ENCODE results near the gene DYRK3. TPM values are rescaled to one million over a fixed set of nuclear protein-coding genes. Genes with fewer than 3 reads are reported as not detected.

DYRK3 gene
- total RNA-seq, 2 experiments from 2014 or later: 10.1 to 11.4 TPM

DNA sequence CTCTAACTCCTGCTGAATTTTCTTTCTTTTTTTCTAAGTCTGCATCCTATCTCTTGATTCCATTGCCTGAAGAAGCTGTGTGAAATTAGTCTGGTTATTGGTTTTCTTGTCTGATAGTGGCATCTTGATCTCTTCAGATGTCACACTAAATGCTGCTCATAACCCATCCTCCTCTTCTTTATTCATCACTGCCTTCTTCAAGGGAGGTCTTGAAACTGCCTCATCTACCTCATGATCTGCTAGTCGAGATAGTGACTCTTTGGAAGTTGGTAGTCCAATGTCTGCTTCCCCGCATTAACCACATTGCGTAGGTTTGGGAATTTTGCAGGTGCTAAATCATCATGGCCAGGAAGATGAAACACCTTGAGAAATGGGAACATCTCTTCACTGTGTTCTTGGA is 15.7 kb downstream of the DYRK3 start:
- no peak for DNase-seq
- Mint-ChIP-seq H3K36me3 (peaks cover 28% of the 10 kb centered on the region), H3K27me3 (no peaks in the 10 kb centered on the region), H3K4me3 (no peak overlapping the region), H3K9me3 (no peaks in the 10 kb centered on the region), H3K4me1 (ENCODE audit: low read depth) (peaks cover 5% of the 10 kb centered on the region), H3K27ac (no peak overlapping the region)
- intact Hi-C loops (cut with micrococcal nuclease): no loop called here
- ChIA-PET POLR2A (no interaction called here), CTCF (interaction anchor here (16.5 kb wide), 1 partner anchor 16 kb away, joined by 139 read pairs; no protein-coding TSS in a partner anchor)

GRCh38 chr1:206651958-206652890 is 16.9 kb downstream of the DYRK3 start:
- Mint-ChIP-seq H3K27me3 (peaks cover 3% of the 10 kb centered on the region), H3K4me1 (ENCODE audit: low read depth) (peaks cover 5% of the 10 kb centered on the region), H3K36me3 (peaks cover 28% of the 10 kb centered on the region), H3K9me3 (no peaks in the 10 kb centered on the region), H3K27ac (no peak overlapping the region), H3K4me3 (no peak overlapping the region)
- intact Hi-C loops (cut with micrococcal nuclease): no loop called here
- ChIA-PET POLR2A (no interaction called here), CTCF (interaction anchor here (16.5 kb wide), 1 partner anchor 15 kb away, joined by 139 read pairs; no protein-coding TSS in a partner anchor)
- DNase-seq: no peak

DNA sequence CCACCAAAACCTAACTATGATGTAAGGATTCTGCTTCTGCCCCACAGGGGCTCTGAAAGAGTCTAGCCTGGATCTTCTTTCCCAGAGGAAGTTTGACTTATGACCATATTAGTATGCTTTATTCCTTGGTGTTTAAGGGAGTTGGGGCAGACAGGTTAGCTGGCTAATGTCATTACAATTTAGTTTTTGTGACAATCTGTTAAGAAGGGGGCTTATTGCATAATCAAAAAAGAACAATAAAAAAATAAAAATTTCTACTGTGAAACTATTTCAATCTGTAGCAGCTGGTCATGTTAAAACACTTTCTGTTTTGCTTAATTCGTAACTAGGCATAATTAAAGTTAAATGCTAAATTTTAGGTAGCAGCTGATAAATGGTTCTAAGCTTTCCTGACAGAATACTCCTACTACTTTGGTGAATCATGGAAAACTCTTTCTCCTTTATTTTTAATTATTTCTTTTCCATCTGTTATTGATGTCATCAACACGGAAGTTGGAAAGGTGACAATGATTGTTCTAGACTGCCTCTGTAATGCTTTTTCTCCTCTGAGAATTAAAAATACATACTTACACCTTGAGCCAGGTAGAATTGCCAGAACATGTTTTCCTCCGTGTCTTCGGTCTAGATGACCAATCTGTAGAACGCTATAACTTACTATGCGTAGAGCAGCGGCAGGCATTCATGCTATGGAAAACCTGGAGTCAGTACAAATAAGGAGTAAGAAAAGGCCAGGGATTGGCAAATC is 18.6 kb downstream of the DYRK3 start:
- CTCF ChIA-PET: interaction anchor here (0.7 to 16.5 kb wide), 3 partner anchors 13 to 36 kb away, joined by 3 to 399 read pairs (median 139); partner anchors contain the start of gene DYRK3
- peaks cover 15% of the 10 kb centered on the region for H3K27me3 Mint-ChIP-seq
- no peak for DNase-seq
- POLR2A ChIA-PET: no interaction called here
- intact Hi-C loops (cut with micrococcal nuclease): no loop called here
- no peak overlapping the region for H3K27ac Mint-ChIP-seq
- no peaks in the 10 kb centered on the region for H3K9me3 Mint-ChIP-seq
- H3K4me1 Mint-ChIP-seq (ENCODE audit: low read depth): peaks cover 7% of the 10 kb centered on the region
- H3K36me3 Mint-ChIP-seq: peaks cover 17% of the 10 kb centered on the region
- no peak overlapping the region for H3K4me3 Mint-ChIP-seq

- Mint-ChIP-seq H3K27me3 (peaks cover 15% of the 10 kb centered on the region), H3K9me3 (no peaks in the 10 kb centered on the region), H3K4me1 (ENCODE audit: low read depth) (peaks cover 7% of the 10 kb centered on the region), H3K36me3 (peaks cover 13% of the 10 kb centered on the region), H3K27ac (no peak overlapping the region), H3K4me3 (no peak overlapping the region)
- ChIA-PET CTCF (interaction anchor here (1.3 to 16.5 kb wide), 4 partner anchors 12 to 193 kb away, joined by 4 to 399 read pairs (median 72); partner anchors contain the start of gene DYRK3), POLR2A (interaction anchor here (0.6 to 0.9 kb wide), 2 partner anchors 9 to 112 kb away, joined by 3 read pairs; no protein-coding TSS in a partner anchor)
- intact Hi-C loops (cut with micrococcal nuclease): no loop called here
- no peak for DNase-seq
Observed at GRCh38 chr1:206654828-206655227, 19.5 kb downstream of the DYRK3 start.

DNA sequence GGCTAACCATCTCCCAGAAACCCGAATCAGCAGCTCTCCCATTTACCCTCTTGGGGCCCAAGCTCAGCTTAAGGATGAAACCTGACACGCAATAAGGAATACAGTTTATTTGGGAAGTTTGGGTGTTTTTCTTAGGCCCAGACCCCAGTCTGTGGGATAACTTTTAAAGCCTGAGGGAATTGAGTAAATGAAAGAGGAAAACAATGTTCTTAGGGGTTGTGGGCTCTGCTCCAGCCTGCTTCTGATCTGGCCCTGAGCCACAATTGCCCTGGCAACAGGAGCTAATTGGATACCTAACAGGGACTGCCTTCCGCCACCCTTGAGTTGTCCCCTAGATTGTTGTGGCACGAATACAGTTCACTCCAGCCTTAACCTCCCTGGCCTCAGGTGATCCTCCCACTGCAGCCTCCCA is 20.1 kb downstream of the DYRK3 start:
- Mint-ChIP-seq H3K27ac (no peak overlapping the region), H3K36me3 (peaks cover 11% of the 10 kb centered on the region), H3K9me3 (no peaks in the 10 kb centered on the region), H3K4me3 (no peak overlapping the region), H3K4me1 (ENCODE audit: low read depth) (peaks cover 7% of the 10 kb centered on the region), H3K27me3 (peaks cover 15% of the 10 kb centered on the region)
- intact Hi-C loops (cut with micrococcal nuclease): no loop called here
- DNase-seq: no peak
- POLR2A ChIA-PET: interaction anchor here (0.9 kb wide), 1 partner anchor 9 kb away, joined by 3 read pairs; no protein-coding TSS in a partner anchor
- CTCF ChIA-PET: interaction anchor here (1.1 to 16.5 kb wide), 7 partner anchors 11 to 194 kb away, joined by 3 to 399 read pairs (median 5); partner anchors contain the start of gene DYRK3

GRCh38 chr1:206656936-206657335 is 21.6 kb downstream of the DYRK3 start:
- DNase-seq: no peak
- H3K4me3 Mint-ChIP-seq: no peak overlapping the region
- CTCF ChIA-PET: interaction anchor here (1.1 to 16.5 kb wide), 14 partner anchors 10 to 325 kb away, joined by 3 to 399 read pairs (median 6); partner anchors contain the start of genes DYRK3 and MAPKAPK2
- H3K27ac Mint-ChIP-seq: no peak overlapping the region
- H3K27me3 Mint-ChIP-seq: peaks cover 15% of the 10 kb centered on the region
- H3K36me3 Mint-ChIP-seq: peaks cover 3% of the 10 kb centered on the region
- POLR2A ChIA-PET: no interaction called here
- H3K9me3 Mint-ChIP-seq: no peaks in the 10 kb centered on the region
- peaks cover 10% of the 10 kb centered on the region for H3K4me1 Mint-ChIP-seq (ENCODE audit: low read depth)
- intact Hi-C loops (cut with micrococcal nuclease): no loop called here

- no peak overlapping the region for H3K27ac Mint-ChIP-seq
- POLR2A ChIA-PET: no interaction called here
- intact Hi-C loops (cut with micrococcal nuclease): loop anchor here (2.0 kb wide), 1 partner anchor 151 kb away; no protein-coding TSS in a partner anchor
- peaks cover 3% of the 10 kb centered on the region for H3K36me3 Mint-ChIP-seq
- no peaks in the 10 kb centered on the region for H3K9me3 Mint-ChIP-seq
- peaks cover 15% of the 10 kb centered on the region for H3K27me3 Mint-ChIP-seq
- CTCF ChIA-PET: interaction anchor here (0.6 to 16.5 kb wide), 36 partner anchors 9 to 419 kb away, joined by 3 to 399 read pairs (median 4); partner anchors contain the start of genes DYRK3, EIF2D and MAPKAPK2
- no peak for DNase-seq
- H3K4me1 Mint-ChIP-seq (ENCODE audit: low read depth): peaks cover 13% of the 10 kb centered on the region
- no peak overlapping the region for H3K4me3 Mint-ChIP-seq
Observed at GRCh38 chr1:206657751-206658150, 22.4 kb downstream of the DYRK3 start.

DNA sequence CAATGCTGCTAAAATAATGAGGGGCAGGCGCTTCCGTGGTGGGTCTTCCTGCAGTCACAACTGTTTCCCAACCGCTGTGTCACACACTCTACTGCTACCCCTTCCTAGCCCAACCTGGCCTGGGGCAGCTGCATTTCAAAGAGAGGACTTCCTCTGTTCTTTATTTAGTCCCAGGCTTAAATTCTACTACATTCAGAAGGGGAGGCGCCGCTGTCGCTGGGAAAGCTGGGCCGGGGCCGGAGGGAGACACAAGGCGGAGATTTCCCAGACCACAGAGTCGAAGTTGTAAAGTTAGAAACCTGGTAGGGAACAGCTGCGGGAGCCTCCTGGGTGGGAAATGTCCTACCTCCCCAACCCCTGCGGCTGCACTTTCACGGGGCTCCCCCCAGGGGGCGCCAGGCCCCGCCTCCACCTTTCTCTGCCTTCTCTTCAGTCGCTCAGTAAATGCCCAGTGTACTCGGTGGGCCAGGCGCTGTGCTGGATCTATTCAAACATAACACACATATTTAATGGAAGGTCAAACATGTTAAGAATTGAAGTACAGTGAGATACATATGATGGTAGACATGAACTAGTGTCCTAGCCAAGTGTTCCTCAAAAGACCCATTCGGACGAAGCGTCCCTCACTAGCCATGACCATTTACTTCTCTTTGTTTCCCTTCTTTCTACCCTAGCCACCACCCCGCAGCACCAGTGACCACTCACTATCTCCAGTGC is 23.1 kb downstream of the DYRK3 start:
- POLR2A ChIA-PET: no interaction called here
- peaks cover 3% of the 10 kb centered on the region for H3K36me3 Mint-ChIP-seq
- no peaks in the 10 kb centered on the region for H3K9me3 Mint-ChIP-seq
- H3K27ac Mint-ChIP-seq: no peak overlapping the region
- peak; percentile 74 for DNase-seq
- no peak overlapping the region for H3K4me3 Mint-ChIP-seq
- intact Hi-C loops (cut with micrococcal nuclease): loop anchor here (2.0 kb wide), 1 partner anchor 150 kb away; no protein-coding TSS in a partner anchor
- CTCF ChIA-PET: interaction anchor here (0.6 to 16.5 kb wide), 39 partner anchors 8 to 419 kb away, joined by 3 to 399 read pairs (median 4); partner anchors contain the start of genes DYRK3, EIF2D and MAPKAPK2
- H3K4me1 Mint-ChIP-seq (ENCODE audit: low read depth): peaks cover 20% of the 10 kb centered on the region
- peaks cover 18% of the 10 kb centered on the region for H3K27me3 Mint-ChIP-seq

- Mint-ChIP-seq H3K9me3 (no peaks in the 10 kb centered on the region), H3K36me3 (no peaks in the 10 kb centered on the region), H3K4me3 (no peak overlapping the region), H3K27ac (no peak overlapping the region), H3K27me3 (peaks cover 20% of the 10 kb centered on the region), H3K4me1 (ENCODE audit: low read depth) (peaks cover 25% of the 10 kb centered on the region)
- DNase-seq: no peak
- POLR2A ChIA-PET: interaction anchor here (0.7 kb wide), 1 partner anchor 254 kb away, joined by 3 read pairs; no protein-coding TSS in a partner anchor
- CTCF ChIA-PET: interaction anchor here (0.8 to 16.5 kb wide), 26 partner anchors 8 to 324 kb away, joined by 3 to 399 read pairs (median 5); partner anchors contain the start of genes DYRK3 and EIF2D
- intact Hi-C loops (cut with micrococcal nuclease): loop anchor here (2.0 kb wide), 1 partner anchor 150 kb away; no protein-coding TSS in a partner anchor
Observed at GRCh38 chr1:206658981-206659273, 23.6 kb downstream of the DYRK3 start.

GRCh38 chr1:206660136-206660535 is 24.8 kb downstream of the DYRK3 start:
- ChIA-PET POLR2A (interaction anchor here (0.6 kb wide), 1 partner anchor 115 kb away, joined by 3 read pairs; no protein-coding TSS in a partner anchor), CTCF (interaction anchor here (0.6 to 16.5 kb wide), 9 partner anchors 7 to 322 kb away, joined by 3 to 399 read pairs (median 18); partner anchors contain the start of genes DYRK3 and EIF2D)
- DNase-seq: no peak
- Mint-ChIP-seq H3K36me3 (no peaks in the 10 kb centered on the region), H3K9me3 (no peaks in the 10 kb centered on the region), H3K27me3 (peaks cover 22% of the 10 kb centered on the region), H3K4me1 (ENCODE audit: low read depth) (peaks cover 29% of the 10 kb centered on the region), H3K27ac (no peak overlapping the region), H3K4me3 (no peak overlapping the region)
- intact Hi-C loops (cut with micrococcal nuclease): no loop called here
